IPS-NIHi11 (cell line): ENCODE results near the gene FNDC5.

Source experiments
- DNase-seq: peaks from one replicate; pipeline ENCODE4 v3.0.0; 2012; ENCODE audit warnings: mixed read lengths, low spot score

The FNDC5 gene

GRCh38 chr1:32864375-32865019, 6.2 kb downstream of the FNDC5 start:
- DNase-seq = no peak

GRCh38 chr1:32863881-32864245, 6.8 kb downstream of the FNDC5 start:
- no peak for DNase-seq

GRCh38 chr1:32863218-32863880, 7.4 kb downstream of the FNDC5 start:
- no peak for DNase-seq

- no peak for DNase-seq
Measured at GRCh38 chr1:32861904-32862695, 8.6 kb downstream of the FNDC5 start.

GRCh38 chr1:32860566-32860965, 10.1 kb downstream of the FNDC5 start:
- no peak for DNase-seq

- no peak for DNase-seq
Measured at GRCh38 chr1:32859915-32860314, 10.8 kb downstream of the FNDC5 start.

GRCh38 chr1:32858791-32859190, 11.9 kb downstream of the FNDC5 start:
- DNase-seq = no peak

GRCh38 chr1:32858136-32858535, 12.6 kb downstream of the FNDC5 start:
- no peak for DNase-seq

GRCh38 chr1:32855861-32856617, 14.7 kb downstream of the FNDC5 start:
- no peak for DNase-seq

- DNase-seq = no peak
Measured at GRCh38 chr1:32848354-32849063, 22.2 kb downstream of the FNDC5 start.

GRCh38 chr1:32831878-32832277, 38.8 kb downstream of the FNDC5 start:
- DNase-seq = no peak

- no peak for DNase-seq
Measured at GRCh38 chr1:32830092-32830852, 40.4 kb downstream of the FNDC5 start.

GRCh38 chr1:32828341-32828740, 42.4 kb downstream of the FNDC5 start:
- no peak for DNase-seq

- DNase-seq = no peak
Measured at GRCh38 chr1:32825181-32825580, 45.5 kb downstream of the FNDC5 start.

GRCh38 chr1:32818804-32819541, 51.7 kb downstream of the FNDC5 start:
- DNase-seq = no peak

- peak; percentile 84 for DNase-seq
Measured at GRCh38 chr1:32817815-32818786, 52.6 kb downstream of the FNDC5 start.

- peak; percentile 99 for DNase-seq
Measured at GRCh38 chr1:32817159-32817814, 53.4 kb downstream of the FNDC5 start, which contains the start of the genes S100PBP and YARS1. Gene S100PBP, plus strand, starts transcription at chr1:32817653. Its CDS starts 8,447 bp downstream, at chr1:32826100. Gene YARS1, minus strand, starts transcription at chr1:32817358. Its CDS starts 114 bp downstream, at chr1:32817244.

- DNase-seq = peak; percentile 25
Measured at GRCh38 chr1:32816676-32817158, 54.0 kb downstream of the FNDC5 start.
